ENCODE results near the gene LARP1.

Gene LARP1

DNA sequence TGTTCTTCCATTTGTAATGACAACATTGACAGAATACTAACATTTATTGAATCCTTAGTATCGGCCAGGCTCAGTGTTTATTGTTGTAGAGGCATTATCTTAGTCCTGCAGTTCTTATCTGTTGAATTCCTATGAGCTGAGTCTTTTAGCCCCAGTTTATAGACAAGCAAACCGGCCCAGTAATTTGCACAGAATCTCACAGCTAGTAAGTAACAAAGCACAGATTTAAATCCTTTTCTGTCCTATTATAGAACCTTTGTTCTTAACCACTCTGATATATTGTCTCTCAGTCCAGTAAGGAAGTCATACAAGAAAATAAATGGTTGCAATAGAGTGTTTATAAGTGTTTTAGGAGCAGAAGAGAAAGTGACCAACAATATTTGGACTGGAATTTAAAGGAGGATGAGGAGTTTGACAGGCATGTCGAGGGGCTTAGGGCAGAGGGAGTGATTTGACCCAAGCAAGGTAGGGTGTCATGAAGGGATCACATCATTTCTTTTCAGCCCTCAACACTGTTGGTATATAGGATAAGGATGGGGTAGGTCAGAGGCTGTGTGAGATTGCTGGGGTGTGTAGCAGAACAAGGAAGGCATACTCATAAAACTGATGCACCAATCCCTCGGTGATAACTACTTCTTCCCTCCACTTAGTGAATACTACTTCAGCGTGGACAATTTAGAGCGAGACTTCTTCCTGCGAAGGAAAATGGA is 39.5 kb downstream of the LARP1 start:
- no peak overlapping the region for H3K4me3 ChIP-seq (ENCODE audit: low read depth, low read length)
- no peak for TF ChIP-seq CTCF (IDR thresholded peaks at IDR 0.05; ENCODE audit: low read depth, low read length, missing control alignments)
- no peak for DNase-seq (ENCODE audit: low read depth)

DNA sequence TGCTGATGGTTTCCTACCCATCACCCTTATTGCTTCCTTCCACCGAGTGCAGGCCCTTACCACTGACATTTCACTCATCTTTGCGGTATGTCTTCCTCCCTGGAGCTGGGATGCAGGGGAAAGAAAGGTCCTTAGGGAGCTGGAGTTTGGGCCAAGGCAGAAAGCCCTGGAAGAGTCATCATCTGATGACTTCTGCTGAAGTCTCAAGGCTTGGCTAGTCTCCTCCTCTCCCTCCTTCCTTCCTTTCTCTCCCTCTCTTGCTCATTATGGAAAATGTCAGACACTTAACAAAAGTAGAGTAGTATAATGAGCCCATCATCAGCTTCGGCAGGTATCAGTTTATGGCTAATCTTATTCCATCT is 40.0 kb downstream of the LARP1 start:
- no peak overlapping the region for H3K4me3 ChIP-seq (ENCODE audit: low read depth, low read length)
- no peak for TF ChIP-seq CTCF (IDR thresholded peaks at IDR 0.05; ENCODE audit: low read depth, low read length, missing control alignments)
- DNase-seq (ENCODE audit: low read depth), result no peak

DNA sequence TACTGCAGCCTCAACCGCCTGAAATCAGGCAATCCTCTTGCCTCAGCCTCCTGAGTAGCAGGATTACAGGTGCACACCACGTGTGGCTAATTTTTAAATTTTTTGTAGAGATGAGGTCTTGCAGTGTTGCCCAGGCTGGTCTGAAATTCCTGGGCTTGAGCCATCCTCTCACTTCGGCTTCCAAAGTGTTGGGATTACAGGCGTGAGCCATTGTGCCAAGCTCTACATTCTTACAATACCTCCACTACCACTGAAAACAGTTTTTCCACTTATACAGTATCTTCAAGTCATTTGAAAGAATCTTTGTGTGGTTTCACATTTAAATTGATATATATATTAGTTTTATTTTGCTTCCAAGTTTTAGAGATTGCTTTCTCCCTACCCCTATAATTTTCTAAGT is 42.6 kb downstream of the LARP1 start:
- H3K4me3 ChIP-seq (ENCODE audit: low read depth, low read length), result no peak overlapping the region
- DNase-seq (ENCODE audit: low read depth), result no peak
- TF ChIP-seq CTCF (IDR thresholded peaks at IDR 0.05; ENCODE audit: low read depth, low read length, missing control alignments), result no peak

- no peak for DNase-seq (ENCODE audit: low read depth)
- no peak for TF ChIP-seq CTCF (IDR thresholded peaks at IDR 0.05; ENCODE audit: low read depth, low read length, missing control alignments)
- H3K4me3 ChIP-seq (ENCODE audit: low read depth, low read length), result no peak overlapping the region
These were observed 45.4 kb downstream of the LARP1 start for GRCh38 chr5:154800582-154800981.

- DNase-seq (ENCODE audit: low read depth), result no peak
- no peak for TF ChIP-seq CTCF (IDR thresholded peaks at IDR 0.05; ENCODE audit: low read depth, low read length, missing control alignments)
- H3K4me3 ChIP-seq (ENCODE audit: low read depth, low read length), result no peak overlapping the region
These were observed 45.9 kb downstream of the LARP1 start for GRCh38 chr5:154801083-154801482.

GRCh38 chr5:154802050-154802449 is 46.9 kb downstream of the LARP1 start:
- TF ChIP-seq CTCF (IDR thresholded peaks at IDR 0.05; ENCODE audit: low read depth, low read length, missing control alignments), result no peak
- no peak for DNase-seq (ENCODE audit: low read depth)
- no peak overlapping the region for H3K4me3 ChIP-seq (ENCODE audit: low read depth, low read length)

DNA sequence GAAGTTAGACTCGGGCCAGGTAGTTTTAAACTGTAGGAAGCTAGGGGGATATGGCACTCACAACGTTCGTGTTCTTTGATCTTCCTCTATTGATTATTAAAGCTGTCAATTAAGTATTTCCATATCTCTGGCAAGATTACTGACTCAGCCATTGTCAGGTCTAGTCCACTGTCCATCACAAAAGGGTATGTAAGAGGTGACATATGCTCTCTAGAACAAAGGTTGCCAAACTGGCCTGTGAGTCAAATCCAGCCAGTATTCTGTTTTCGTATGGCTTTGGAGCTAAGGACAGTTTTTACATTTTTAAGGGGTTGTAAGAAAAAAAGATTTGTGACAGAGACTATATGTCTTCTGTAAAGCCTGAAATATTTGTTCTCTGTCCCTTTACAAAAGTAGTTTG is 51.0 kb downstream of the LARP1 start:
- DNase-seq (ENCODE audit: low read depth), result no peak
- H3K4me3 ChIP-seq (ENCODE audit: low read depth, low read length), result no peak overlapping the region
- TF ChIP-seq CTCF (IDR thresholded peaks at IDR 0.05; ENCODE audit: low read depth, low read length, missing control alignments), result no peak

All from GM12864 (cell line).